ENCODE data around the gene INSRR. TPM values are rescaled to one million over a fixed set of nuclear protein-coding genes. Genes with fewer than 3 reads are reported as not detected.
A peak's percentile ranks its signal among the peaks of the same experiment; 100 is the strongest.

The INSRR gene
- total RNA-seq, 4 donors from 2014 or later, result under 0.01 to 0.60 (median 0.20) TPM

DNA sequence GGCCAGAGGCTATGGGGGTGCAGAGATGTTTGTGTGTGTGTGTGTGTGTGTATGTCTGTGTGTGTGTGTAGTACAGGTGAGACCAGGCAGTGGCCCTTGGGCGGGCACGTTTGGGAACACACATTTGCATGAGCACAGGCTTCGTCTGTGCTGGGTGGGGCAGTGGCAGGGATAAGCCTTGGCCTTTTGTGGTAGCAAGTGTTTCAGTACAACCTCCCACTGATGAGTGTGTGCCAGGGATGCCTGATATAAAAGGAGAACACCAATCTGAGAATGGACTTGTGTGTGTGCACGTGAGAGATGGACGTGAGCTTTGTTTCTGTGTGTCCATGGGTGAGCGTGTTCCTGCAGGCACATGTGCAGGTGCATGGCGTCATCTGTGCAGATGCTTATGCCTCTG, 4.7 kb upstream of the INSRR start:
- DNase-seq (ENCODE audit: low spot score in 2 of 2), result no peak
- Histone ChIP-seq H3K4me3 (no peak overlapping the region), H3K27ac (no peak overlapping the region), H3K27me3 (peaks cover 0 to 83% of the 10 kb centered on the region in 2 donors), H3K36me3 (no peaks in the 10 kb centered on the region), H3K4me1 (peaks cover 0 to 25% (median 16%) of the 10 kb centered on the region in 4 donors), H3K9me3 (no peaks in the 10 kb centered on the region)
- WGBS, 2 donors, result 82 to 88% methylated on average over 7 of the region's 7 CpGs
- no peak for TF ChIP-seq CTCF (IDR thresholded peaks at IDR 0.05)
- TF ChIP-seq POLR2A (IDR thresholded peaks at IDR 0.05), result no peak
- no peak for TF ChIP-seq EP300 (IDR thresholded peaks at IDR 0.05)

- Histone ChIP-seq H3K36me3 (no peaks in the 10 kb centered on the region), H3K4me1 (peaks cover 0 to 28% (median 17%) of the 10 kb centered on the region in 4 donors), H3K9me3 (no peaks in the 10 kb centered on the region), H3K4me3 (no peak overlapping the region), H3K27me3 (peaks cover 0 to 88% of the 10 kb centered on the region in 2 donors), H3K27ac (no peak overlapping the region)
- no peak for TF ChIP-seq EP300 (IDR thresholded peaks at IDR 0.05)
- no peak for TF ChIP-seq CTCF (IDR thresholded peaks at IDR 0.05)
- TF ChIP-seq POLR2A (IDR thresholded peaks at IDR 0.05), result no peak
- WGBS, 2 donors, result 59 to 67% methylated on average over 10 of the region's 10 CpGs
- no peak for DNase-seq (ENCODE audit: low spot score in 2 of 2)
These were observed 4.2 kb upstream of the INSRR start for GRCh38 chr1:156862997-156863599.

GRCh38 chr1:156862584-156862983, 3.7 kb upstream of the INSRR start:
- peaks cover 0 to 28% (median 17%) of the 10 kb centered on the region in 4 donors for H3K4me1 ChIP-seq
- no peak overlapping the region for H3K4me3 ChIP-seq
- H3K36me3 ChIP-seq, result no peaks in the 10 kb centered on the region
- WGBS, 2 donors, result 84 to 89% methylated on average over 6 of the region's 6 CpGs
- no peak for DNase-seq (ENCODE audit: low spot score in 2 of 2)
- H3K27ac ChIP-seq, result no peak overlapping the region
- H3K27me3 ChIP-seq, result peaks cover 0 to 93% of the 10 kb centered on the region in 2 donors
- TF ChIP-seq POLR2A (IDR thresholded peaks at IDR 0.05) (no peak), EP300 (IDR thresholded peaks at IDR 0.05) (no peak), CTCF (IDR thresholded peaks at IDR 0.05) (no peak)
- no peaks in the 10 kb centered on the region for H3K9me3 ChIP-seq

- H3K9me3 ChIP-seq, result no peaks in the 10 kb centered on the region
- H3K4me3 ChIP-seq, result peak within 1 kb of the TSS in 3 of 4 donors; percentile 9 to 37 (median 28)
- H3K27me3 ChIP-seq, result peaks cover 0 to 96% of the 10 kb centered on the region in 2 donors
- no peaks in the 10 kb centered on the region for H3K36me3 ChIP-seq
- H3K27ac ChIP-seq, result no peak within 1 kb of the TSS
- DNase-seq (ENCODE audit: low spot score in 2 of 2), result no peak
- TF ChIP-seq CTCF (IDR thresholded peaks at IDR 0.05) (no peak), EP300 (IDR thresholded peaks at IDR 0.05) (no peak), POLR2A (IDR thresholded peaks at IDR 0.05) (no peak)
- WGBS, 2 donors, result 3 to 4% methylated on average over 10 to 46 of the region's 69 CpGs
- peaks cover 0 to 28% (median 17%) of the 10 kb centered on the region in 4 donors for H3K4me1 ChIP-seq
These were observed 1.9 kb upstream of the INSRR start, which contains the start of gene NTRK1 for GRCh38 chr1:156860628-156861423. NTRK1 (plus strand) TSS chr1:156860865; CDS start chr1:156860935, 70 bp downstream.

DNA sequence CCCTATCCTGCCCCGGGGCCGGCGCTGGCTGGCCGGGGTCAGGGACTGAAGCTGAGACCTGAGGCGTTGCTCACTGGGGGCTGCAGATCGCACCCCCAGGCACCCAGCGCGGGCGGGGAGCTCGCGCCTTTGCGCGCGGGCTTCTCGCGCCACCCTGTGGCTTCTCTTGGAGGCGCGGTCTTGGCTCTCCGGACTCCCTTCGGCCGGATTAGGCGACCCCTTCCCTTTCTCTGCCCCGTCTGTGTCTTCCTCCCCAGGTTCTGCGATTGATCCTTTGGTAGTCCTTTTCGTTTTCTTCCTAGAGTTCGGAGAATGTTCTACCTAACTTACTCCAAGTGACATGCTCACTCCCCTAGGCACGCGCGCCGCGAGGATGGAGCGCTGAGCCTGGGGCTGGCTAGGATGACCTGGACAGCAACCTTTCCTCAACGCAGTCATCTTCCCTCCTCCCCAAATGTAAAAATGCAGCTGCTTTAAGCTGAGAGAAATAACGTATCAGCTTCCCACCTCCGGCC, 1.3 kb upstream of the INSRR start:
- Histone ChIP-seq H3K4me1 (peaks cover 0 to 28% (median 17%) of the 10 kb centered on the region in 4 donors), H3K9me3 (no peaks in the 10 kb centered on the region), H3K27me3 (peaks cover 0 to 90% of the 10 kb centered on the region in 2 donors), H3K4me3 (peak overlapping the region in 3 of 4 donors; percentile 9 to 37 (median 28)), H3K36me3 (no peaks in the 10 kb centered on the region), H3K27ac (no peak overlapping the region)
- no peak for DNase-seq (ENCODE audit: low spot score in 2 of 2)
- WGBS, 2 donors, result 0 to 1% methylated on average over 24 to 35 of the region's 35 CpGs
- TF ChIP-seq EP300 (IDR thresholded peaks at IDR 0.05) (no peak), CTCF (IDR thresholded peaks at IDR 0.05) (peak; percentile 58 to 87 (median 70))
